RWPE1 (cell line): ENCODE measurements around the gene GARRE1.

Experiments
- CTCF ChIA-PET: fragments of 350-600 bp; sonication (Branson Sonifier 250); formaldehyde crosslinking; extraction: SDS; loops from one replicate; lab custom pipeline; 2021; lab: Yijun Ruan, JAX
- POLR2A ChIA-PET: fragments of 400-600 bp; formaldehyde crosslinking; extraction: SDS; loops from one replicate; lab custom pipeline; 2020; ENCODE audit warnings: antibody characterized with exemption; ENCODE audit not compliant: low non-redundant PET; lab: Yijun Ruan, JAX
- DNase-seq: peaks from one replicate; pipeline ENCODE4 v3.0.0; 2012; ENCODE audit warnings: low spot score
- H3K27ac ChIP-seq: fragments of 450-650 bp; 2 replicates; pipeline ENCODE4 v1.5.1; 2017
- TF ChIP-seq, protein P1 (sequence below): fragments of 450-650 bp; conservative IDR thresholded peaks from 2 replicates; pipeline ENCODE4 v1.5.1; 2017; ENCODE audit warnings: low read depth, mild to moderate bottlenecking

Gene GARRE1

DNA sequence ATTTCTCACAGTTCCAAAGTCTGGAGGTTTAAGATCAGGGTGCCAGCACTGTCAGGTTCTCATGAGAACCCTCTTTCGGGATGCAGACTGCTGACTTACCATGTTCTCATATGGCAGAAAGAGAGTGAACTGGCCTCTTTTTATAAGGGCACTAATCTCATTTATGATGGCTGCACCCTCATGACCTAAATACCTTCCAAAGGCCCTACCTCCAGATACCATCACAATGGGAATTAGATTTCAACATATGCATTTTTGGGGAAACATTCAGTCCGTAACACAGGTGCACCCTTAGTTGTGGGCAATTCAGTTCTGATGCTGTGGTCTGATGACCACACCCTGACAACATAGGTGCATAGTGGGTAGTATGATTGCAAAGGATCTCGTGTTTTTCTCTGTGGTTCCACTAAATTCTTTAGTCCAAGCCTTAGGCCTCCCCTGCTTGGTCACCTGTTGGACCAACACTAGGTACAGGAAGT, 33.3 kb downstream of the GARRE1 start:
- H3K27ac ChIP-seq = no peak overlapping the region
- ChIA-PET POLR2A (no interaction called here), CTCF (interaction anchor here (0.7 kb wide), 1 partner anchor 14 kb away, joined by 4 read pairs; no protein-coding TSS in a partner anchor)
- no peak for DNase-seq
- TF ChIP-seq, protein P1, sequence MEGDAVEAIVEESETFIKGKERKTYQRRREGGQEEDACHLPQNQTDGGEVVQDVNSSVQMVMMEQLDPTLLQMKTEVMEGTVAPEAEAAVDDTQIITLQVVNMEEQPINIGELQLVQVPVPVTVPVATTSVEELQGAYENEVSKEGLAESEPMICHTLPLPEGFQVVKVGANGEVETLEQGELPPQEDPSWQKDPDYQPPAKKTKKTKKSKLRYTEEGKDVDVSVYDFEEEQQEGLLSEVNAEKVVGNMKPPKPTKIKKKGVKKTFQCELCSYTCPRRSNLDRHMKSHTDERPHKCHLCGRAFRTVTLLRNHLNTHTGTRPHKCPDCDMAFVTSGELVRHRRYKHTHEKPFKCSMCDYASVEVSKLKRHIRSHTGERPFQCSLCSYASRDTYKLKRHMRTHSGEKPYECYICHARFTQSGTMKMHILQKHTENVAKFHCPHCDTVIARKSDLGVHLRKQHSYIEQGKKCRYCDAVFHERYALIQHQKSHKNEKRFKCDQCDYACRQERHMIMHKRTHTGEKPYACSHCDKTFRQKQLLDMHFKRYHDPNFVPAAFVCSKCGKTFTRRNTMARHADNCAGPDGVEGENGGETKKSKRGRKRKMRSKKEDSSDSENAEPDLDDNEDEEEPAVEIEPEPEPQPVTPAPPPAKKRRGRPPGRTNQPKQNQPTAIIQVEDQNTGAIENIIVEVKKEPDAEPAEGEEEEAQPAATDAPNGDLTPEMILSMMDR = no peak

GRCh38 chr19:34288381-34288780, 34.0 kb downstream of the GARRE1 start:
- H3K27ac ChIP-seq = no peak overlapping the region
- POLR2A ChIA-PET = no interaction called here
- TF ChIP-seq, protein P1 = no peak
- CTCF ChIA-PET = interaction anchor here (0.7 kb wide), 1 partner anchor 13 kb away, joined by 4 read pairs; no protein-coding TSS in a partner anchor
- DNase-seq = no peak

DNA sequence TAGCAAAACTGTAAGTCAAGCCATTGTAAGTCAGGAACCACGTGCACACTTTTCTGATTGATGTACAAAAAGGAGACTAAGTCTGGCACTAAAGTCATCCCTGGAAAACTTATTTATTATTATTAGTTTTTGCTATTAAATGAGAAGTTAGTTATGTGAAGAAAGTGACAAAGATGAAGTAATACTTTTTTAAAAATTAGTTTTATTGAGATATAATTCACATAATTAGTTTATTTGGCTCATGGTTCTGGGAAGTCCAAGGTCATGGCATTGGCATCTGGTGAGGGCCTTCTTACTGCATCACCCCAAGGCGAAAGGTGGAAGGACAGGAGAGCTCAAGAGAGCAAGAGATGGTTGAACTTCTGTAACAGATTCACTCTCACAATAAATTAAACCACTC, 36.9 kb downstream of the GARRE1 start:
- H3K27ac ChIP-seq = no peak overlapping the region
- ChIA-PET POLR2A (no interaction called here), CTCF (interaction anchor here (0.6 kb wide), 1 partner anchor 68 kb away, joined by 4 read pairs; no protein-coding TSS in a partner anchor)

DNA sequence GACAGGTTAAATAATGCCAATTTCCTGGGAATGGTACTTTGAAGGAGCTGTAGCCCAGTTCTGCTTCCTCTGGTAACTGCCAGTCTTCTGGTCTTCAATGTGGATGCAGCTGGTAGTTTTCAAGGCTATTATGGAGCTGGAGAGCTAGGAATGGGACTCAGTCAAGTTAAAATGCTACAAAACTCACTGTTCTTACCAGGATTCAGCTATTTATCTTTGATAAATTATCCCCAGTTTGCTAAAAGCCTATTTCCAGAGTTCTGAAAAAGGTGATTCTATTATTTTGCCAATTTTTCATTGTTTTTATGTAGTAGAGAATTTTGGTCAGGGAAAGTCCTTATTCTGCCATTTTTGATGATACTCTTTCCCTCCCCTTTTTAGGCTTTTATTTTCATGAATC, 40.7 kb downstream of the GARRE1 start:
- CTCF ChIA-PET = no interaction called here
- TF ChIP-seq, protein P1 = no peak
- no peak for DNase-seq
- POLR2A ChIA-PET = no interaction called here
- H3K27ac ChIP-seq = no peak overlapping the region

More for the DNA sequence above, 36.9 kb downstream of the GARRE1 start:
- DNase-seq = no peak
- TF ChIP-seq, protein P1 = no peak

GRCh38 chr19:34298891-34299520, 44.7 kb downstream of the GARRE1 start:
- DNase-seq = no peak
- TF ChIP-seq, protein P1 = no peak
- H3K27ac ChIP-seq = no peak overlapping the region
- POLR2A ChIA-PET = no interaction called here
- CTCF ChIA-PET = interaction anchor here (0.6 kb wide), 1 partner anchor 47 kb away, joined by 3 read pairs; no protein-coding TSS in a partner anchor

DNA sequence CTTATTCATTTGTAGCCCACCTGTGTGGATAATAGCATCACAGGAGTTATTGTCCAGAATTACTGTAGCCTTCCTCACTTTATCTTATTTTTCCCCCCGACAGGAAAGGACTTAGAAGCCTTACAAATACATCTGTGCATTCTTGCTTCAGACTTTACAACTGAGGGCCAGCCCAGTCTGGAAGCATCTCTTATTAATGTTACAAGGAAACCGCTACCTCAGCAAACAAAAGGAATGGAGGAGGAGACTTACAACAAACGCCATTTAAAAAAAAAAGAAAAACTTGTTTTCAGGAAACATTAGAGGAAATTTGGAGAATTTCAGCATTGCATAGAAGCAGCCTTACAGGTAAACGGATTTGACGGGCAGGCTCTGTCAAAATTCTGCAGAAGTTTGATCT, 45.2 kb downstream of the GARRE1 start:
- no peak overlapping the region for H3K27ac ChIP-seq
- ChIA-PET CTCF (no interaction called here), POLR2A (no interaction called here)
- no peak for DNase-seq
- TF ChIP-seq, protein P1 = no peak
